ENCODE data around the gene PLCXD1. TPM values are rescaled to one million over a fixed set of nuclear protein-coding genes. Genes with fewer than 3 reads are reported as not detected.
A peak's percentile ranks its signal among the peaks of the same experiment; 100 is the strongest.

PLCXD1 gene
- total RNA-seq, 4 donors from 2014 or later: 22.4 to 78.3 (median 54.2) TPM

DNA sequence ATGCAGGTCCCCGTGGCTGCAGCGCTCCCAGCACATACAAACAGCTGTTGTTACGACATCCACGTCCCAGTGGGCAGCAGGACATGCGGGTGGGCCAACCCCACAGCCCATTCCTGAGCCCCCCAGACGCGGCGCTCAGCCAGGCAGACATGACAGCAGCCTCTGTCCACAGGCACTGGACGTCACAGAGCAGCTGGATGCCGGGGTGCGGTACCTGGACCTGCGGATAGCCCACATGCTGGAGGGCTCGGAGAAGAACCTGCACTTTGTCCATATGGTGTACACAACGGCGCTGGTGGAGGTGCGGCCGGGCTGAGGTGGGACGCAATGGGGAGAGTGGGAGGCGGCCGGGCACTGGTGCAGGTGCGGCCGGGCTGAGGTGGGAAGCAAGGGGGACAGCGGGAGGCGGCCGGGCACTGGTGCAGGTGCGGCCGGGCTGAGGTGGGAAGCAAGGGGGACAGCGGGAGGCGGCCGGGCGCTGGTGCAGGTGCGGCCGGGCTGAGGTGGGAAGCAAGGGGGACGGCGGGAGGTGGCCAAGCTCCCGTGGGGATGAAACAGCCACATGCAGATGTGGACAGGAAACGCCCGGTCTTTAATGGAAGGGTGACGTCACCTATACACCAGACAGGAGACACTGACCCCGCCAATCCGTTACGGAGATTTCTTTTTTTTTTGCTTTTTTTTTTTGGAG, 9.4 kb downstream of the PLCXD1 start:
- H3K36me3 ChIP-seq: peaks cover 66% of the 10 kb centered on the region
- no peaks in the 10 kb centered on the region for H3K4me1 ChIP-seq
- 89% methylated on average over 37 of the region's 42 CpGs for WGBS
- no peak overlapping the region for H3K27ac ChIP-seq
- H3K27me3 ChIP-seq: no peaks in the 10 kb centered on the region
- no peak for TF ChIP-seq EP300 (IDR thresholded peaks at IDR 0.05)
- no peak for TF ChIP-seq POLR2A (IDR thresholded peaks at IDR 0.05)
- no peak for TF ChIP-seq POLR2AphosphoS5 (IDR thresholded peaks at IDR 0.05)
- TF ChIP-seq CTCF (IDR thresholded peaks at IDR 0.05): no peak
- no peaks in the 10 kb centered on the region for H3K9me3 ChIP-seq
- H3K4me3 ChIP-seq: no peak overlapping the region
- peak; percentile 48 to 73 for DNase-seq (ENCODE audit: low spot score in 2 of 2)

DNA sequence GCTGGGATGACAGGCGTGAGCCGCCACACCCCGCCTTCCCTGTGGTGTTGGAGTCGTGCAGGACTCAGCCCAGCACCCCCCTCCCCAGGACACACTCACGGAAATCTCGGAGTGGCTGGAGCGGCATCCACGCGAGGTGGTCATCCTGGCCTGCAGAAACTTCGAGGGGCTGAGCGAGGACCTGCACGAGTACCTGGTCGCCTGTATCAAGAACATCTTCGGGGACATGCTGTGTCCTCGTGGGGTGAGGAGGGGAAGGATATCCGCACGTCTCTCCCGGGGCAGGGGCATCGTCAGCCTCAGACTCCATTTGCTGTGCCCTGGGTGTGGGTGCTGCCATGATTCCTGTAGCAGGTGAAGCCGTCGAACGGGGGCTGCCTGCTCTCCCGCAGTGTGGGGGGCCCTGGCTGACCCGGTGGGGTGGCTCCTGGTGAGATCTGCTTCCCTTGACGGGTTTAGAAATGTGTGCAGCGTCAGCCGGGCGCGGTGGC, 10.3 kb downstream of the PLCXD1 start:
- Histone ChIP-seq H3K4me3 (no peak overlapping the region), H3K36me3 (peaks cover 72% of the 10 kb centered on the region), H3K9me3 (no peaks in the 10 kb centered on the region), H3K27ac (no peak overlapping the region), H3K4me1 (no peaks in the 10 kb centered on the region), H3K27me3 (no peaks in the 10 kb centered on the region)
- 96% methylated on average over 24 of the region's 29 CpGs for WGBS
- DNase-seq (ENCODE audit: low spot score in 2 of 2): peak; percentile 48 to 72
- no peak for TF ChIP-seq POLR2AphosphoS5 (IDR thresholded peaks at IDR 0.05)
- TF ChIP-seq EP300 (IDR thresholded peaks at IDR 0.05): no peak
- no peak for TF ChIP-seq POLR2A (IDR thresholded peaks at IDR 0.05)
- no peak for TF ChIP-seq CTCF (IDR thresholded peaks at IDR 0.05)

- H3K27me3 ChIP-seq: no peaks in the 10 kb centered on the region
- H3K36me3 ChIP-seq: peaks cover 71% of the 10 kb centered on the region
- no peak overlapping the region for H3K27ac ChIP-seq
- H3K9me3 ChIP-seq: no peaks in the 10 kb centered on the region
- 98% methylated on average over 32 of the region's 47 CpGs for WGBS
- peak; percentile 58 to 67 for DNase-seq (ENCODE audit: low spot score in 2 of 2)
- TF ChIP-seq POLR2A (IDR thresholded peaks at IDR 0.05) (no peak), POLR2AphosphoS5 (IDR thresholded peaks at IDR 0.05) (no peak), CTCF (IDR thresholded peaks at IDR 0.05) (no peak), EP300 (IDR thresholded peaks at IDR 0.05) (no peak)
- no peaks in the 10 kb centered on the region for H3K4me1 ChIP-seq
- no peak overlapping the region for H3K4me3 ChIP-seq
Measured at GRCh38 chrX:292900-293897, 12.0 kb downstream of the PLCXD1 start.

GRCh38 chrX:295136-295535, 14.0 kb downstream of the PLCXD1 start:
- Histone ChIP-seq H3K27me3 (no peaks in the 10 kb centered on the region), H3K4me3 (no peak overlapping the region), H3K36me3 (peaks cover 63% of the 10 kb centered on the region), H3K9me3 (no peaks in the 10 kb centered on the region), H3K4me1 (no peaks in the 10 kb centered on the region), H3K27ac (no peak overlapping the region)
- WGBS: 97% methylated on average over 17 of the region's 21 CpGs
- peak; percentile 36 to 70 for DNase-seq (ENCODE audit: low spot score in 2 of 2)
- TF ChIP-seq EP300 (IDR thresholded peaks at IDR 0.05) (no peak), POLR2AphosphoS5 (IDR thresholded peaks at IDR 0.05) (no peak), POLR2A (IDR thresholded peaks at IDR 0.05) (no peak), CTCF (IDR thresholded peaks at IDR 0.05) (no peak)

DNA sequence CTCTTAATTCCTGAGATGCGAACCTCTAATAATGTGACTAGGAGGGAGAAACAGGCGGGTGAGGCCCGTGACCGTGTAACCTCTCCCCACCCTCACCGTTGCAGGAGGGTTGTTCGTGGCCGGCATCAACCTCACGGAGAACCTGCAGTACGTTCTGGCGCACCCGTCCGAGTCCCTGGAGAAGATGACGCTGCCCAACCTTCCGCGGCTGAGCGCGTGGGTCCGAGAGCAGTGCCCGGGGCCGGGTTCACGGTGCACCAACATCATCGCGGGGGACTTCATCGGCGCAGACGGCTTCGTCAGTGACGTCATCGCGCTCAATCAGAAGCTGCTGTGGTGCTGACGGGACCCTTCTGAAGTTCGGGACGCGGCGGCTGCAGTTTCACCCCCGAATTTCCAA, 17.8 kb downstream of the PLCXD1 start:
- no peak overlapping the region for H3K27ac ChIP-seq
- no peaks in the 10 kb centered on the region for H3K27me3 ChIP-seq
- DNase-seq (ENCODE audit: low spot score in 2 of 2): no peak
- H3K4me3 ChIP-seq: no peak overlapping the region
- peaks cover 57% of the 10 kb centered on the region for H3K36me3 ChIP-seq
- no peak for TF ChIP-seq POLR2A (IDR thresholded peaks at IDR 0.05)
- no peak for TF ChIP-seq CTCF (IDR thresholded peaks at IDR 0.05)
- no peak for TF ChIP-seq POLR2AphosphoS5 (IDR thresholded peaks at IDR 0.05)
- TF ChIP-seq EP300 (IDR thresholded peaks at IDR 0.05): no peak
- H3K4me1 ChIP-seq: no peaks in the 10 kb centered on the region
- WGBS: over 99% methylated on average over 19 of the region's 36 CpGs
- H3K9me3 ChIP-seq: no peaks in the 10 kb centered on the region
